SU-DHL-6 (cell line): ENCODE results near the gene SMDT1.

Experiments used
- CTCF ChIP-seq: fragments of 200-600 bp; sonication (generic); IDR thresholded peaks from one replicate; pipeline ENCODE4 v1.5.1; 2017; ENCODE audit warnings: antibody characterized with exemption, mild to moderate bottlenecking, low read length, moderate library complexity; ENCODE audit not compliant: insufficient read depth, poor library complexity, severe bottlenecking
- EZH2phosphoT487 ChIP-seq: fragments of 200-600 bp; sonication (generic), shearing (Covaris generic); conservative IDR thresholded peaks from 2 replicates; pipeline ENCODE4 v1.6.1; 2018; ENCODE audit warnings: mild to moderate bottlenecking, antibody characterized with exemption, low read length, moderate library complexity, mixed read lengths

GRCh38 chr22:42052765-42053164 is 26.7 kb upstream of the SMDT1 start:
- TF ChIP-seq CTCF = no peak
- no peak for TF ChIP-seq EZH2phosphoT487
